GM12801 (cell line): Measurements from ENCODE around the gene ZBTB7A.

ENCODE experiments used
- TF ChIP-seq, protein P1 (sequence below): IDR thresholded peaks from one replicate; pipeline ENCODE4 v1.5.1; 2011; ENCODE audit warnings: control low read depth; ENCODE audit not compliant: insufficient read length; ENCODE audit errors: extremely low read depth

ZBTB7A gene

GRCh38 chr19:4066682-4067395 is at the start of gene ZBTB7A:
Gene ZBTB7A, minus strand, starts transcription at chr19:4066899. Its CDS starts 11,667 bp downstream, at chr19:4055232.
- TF ChIP-seq, protein P1, sequence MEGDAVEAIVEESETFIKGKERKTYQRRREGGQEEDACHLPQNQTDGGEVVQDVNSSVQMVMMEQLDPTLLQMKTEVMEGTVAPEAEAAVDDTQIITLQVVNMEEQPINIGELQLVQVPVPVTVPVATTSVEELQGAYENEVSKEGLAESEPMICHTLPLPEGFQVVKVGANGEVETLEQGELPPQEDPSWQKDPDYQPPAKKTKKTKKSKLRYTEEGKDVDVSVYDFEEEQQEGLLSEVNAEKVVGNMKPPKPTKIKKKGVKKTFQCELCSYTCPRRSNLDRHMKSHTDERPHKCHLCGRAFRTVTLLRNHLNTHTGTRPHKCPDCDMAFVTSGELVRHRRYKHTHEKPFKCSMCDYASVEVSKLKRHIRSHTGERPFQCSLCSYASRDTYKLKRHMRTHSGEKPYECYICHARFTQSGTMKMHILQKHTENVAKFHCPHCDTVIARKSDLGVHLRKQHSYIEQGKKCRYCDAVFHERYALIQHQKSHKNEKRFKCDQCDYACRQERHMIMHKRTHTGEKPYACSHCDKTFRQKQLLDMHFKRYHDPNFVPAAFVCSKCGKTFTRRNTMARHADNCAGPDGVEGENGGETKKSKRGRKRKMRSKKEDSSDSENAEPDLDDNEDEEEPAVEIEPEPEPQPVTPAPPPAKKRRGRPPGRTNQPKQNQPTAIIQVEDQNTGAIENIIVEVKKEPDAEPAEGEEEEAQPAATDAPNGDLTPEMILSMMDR: no peak

DNA sequence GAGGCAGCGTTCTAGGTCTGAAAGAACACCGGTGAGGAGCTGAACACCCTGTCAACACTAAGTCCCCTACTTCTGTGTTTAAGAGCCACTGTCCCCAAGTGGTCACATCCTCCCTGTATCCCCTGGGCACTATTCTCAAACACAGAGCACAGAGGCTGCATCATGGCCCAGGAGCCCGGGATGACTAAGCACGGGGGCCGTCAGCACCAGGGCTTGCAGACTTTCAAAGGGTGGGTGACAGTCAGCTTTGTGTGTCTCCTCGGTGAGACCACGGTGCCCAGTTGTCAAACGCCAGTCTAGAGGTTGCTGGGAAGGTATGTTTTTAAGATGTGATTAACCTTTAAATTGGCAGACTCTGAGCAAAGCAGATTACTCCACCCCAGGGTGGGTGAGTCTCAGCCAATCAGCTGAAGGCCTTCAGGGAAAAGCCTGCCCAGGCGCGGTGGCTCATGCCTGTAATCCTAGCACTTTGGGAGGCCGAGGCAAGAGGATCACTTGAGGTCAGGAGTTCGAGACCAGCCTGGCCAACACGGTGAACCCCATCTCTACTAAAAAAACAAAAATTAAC is 49.2 kb upstream of the ZBTB7A start:
- TF ChIP-seq, protein P1: no peak

DNA sequence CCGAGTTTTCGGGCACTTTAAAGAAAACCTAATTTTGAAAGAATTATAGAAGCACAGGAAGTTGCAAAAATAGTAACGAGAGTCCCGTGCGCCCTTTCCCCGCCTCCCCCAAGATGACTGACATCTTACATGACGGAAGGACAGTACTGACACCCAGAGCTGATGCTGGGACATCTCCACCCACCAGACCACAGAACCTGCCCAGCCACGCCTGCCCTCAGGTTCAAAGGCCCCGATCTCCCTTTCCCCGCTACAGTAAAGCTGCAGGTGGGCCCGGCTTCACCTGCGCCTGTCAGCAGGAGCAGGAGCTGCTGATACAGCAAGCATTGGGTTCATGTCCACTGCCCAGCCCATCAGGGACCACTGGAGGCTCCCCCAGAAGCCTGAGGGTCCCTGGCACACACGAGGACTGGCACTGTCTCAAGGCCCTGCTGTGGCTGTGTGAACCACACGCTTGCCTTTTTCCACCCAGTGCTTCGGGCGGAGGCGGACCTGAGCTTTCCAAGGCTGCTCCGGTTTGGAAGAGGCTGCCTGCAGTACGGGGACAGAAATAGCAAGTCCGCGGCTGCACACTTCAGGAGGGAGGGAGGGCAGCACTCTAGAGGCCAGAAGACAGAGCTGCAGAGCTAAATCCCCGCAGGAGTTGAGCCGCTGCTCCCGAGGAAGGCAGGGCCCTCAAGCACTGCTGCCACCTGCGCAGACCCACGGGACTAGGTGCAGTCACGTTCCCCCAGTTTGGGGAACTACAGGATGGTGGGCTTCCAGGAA is 48.5 kb upstream of the ZBTB7A start:
- TF ChIP-seq, protein P1: no peak

DNA sequence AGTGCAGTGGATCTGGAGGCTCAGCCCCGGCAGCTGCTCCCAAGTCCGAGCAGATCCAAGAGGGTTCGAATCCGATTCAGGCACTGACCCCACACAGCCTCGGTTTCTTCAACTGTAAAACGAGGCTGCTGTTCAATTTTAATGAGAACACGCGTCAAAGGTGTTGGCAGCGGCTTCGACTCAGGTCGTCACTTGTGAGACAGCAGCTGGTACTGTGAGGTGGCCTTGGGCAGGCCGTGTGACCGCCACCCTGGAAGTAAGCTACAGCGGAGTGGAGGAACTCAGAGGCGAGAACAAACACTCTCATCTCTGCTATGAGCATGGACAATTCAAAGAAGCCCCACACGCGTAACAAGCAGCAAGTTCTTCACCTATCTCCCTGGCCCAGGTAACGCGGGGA is 47.5 kb upstream of the ZBTB7A start:
- TF ChIP-seq, protein P1: no peak

DNA sequence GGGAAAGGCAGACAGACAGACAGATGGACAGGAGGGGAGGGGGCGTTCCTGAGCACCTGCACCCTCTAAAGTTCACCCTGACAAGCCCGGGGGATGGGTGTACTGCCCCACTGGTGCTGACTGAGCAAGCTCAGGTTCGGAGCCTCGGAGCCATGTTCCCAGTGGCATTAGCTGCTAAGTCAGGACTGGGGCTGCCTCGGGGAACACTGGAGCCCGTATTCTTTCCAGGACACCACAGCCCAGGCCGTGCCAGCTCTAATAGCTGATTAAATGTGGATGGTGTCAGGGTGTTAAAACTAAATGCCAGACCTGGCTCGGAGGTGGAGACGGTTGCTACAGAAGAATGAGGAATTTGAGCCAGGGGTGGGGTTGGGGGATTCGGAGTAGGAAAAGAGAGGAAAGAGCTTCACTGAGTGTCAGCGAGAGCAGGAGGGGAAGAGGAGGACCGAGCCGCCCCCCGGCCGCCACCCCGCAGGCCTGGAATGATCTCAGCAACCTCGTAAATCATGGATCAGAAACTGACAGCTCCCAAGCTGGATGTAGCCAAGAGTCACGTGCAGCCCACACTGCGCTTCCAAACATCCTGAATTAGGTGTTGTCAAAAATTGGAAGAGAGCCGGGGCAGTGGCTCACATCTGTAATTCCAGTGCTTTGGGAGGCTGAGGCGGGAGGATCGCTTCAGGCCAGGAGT is 46.8 kb upstream of the ZBTB7A start:
- TF ChIP-seq, protein P1: no peak

DNA sequence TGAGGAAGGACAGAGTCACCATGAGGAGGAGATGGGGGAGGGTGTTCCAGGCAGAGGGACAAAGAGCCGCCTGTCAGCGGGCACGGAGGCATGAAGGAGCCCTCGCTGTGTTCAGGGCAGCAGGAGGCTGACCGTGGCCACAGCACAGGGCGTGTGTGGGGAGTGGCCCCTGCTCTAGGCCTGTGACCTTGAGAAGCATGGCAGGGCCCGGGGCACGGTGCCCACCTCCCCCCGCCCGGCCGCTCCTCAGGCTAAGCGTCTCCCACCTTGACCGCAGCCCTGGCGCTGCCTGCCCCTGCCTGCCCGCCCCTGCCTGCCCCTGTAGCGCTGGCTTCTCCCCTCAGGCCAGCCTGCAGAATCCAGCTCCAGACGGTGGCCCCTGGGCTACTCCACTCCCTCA is 45.7 kb upstream of the ZBTB7A start:
- TF ChIP-seq, protein P1: no peak

DNA sequence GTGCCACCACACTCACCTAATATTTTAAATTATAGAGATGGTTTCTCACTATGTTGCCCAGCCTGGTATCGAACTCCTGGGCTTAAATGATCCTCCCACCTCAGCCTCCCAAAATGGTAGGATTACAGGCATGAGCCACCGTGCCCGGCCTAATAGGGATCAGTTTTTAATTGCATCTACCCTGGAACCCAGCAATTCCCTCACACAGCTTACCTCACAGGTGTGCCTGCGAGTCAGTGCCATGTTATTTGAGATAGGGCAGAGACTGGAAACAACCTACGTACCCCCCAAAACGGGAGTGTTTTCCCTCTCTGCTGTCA is 42.9 kb upstream of the ZBTB7A start:
- TF ChIP-seq, protein P1: no peak
